Loucy (cell line): ENCODE data around the gene LYPD3.

Experiments
- EZH2phosphoT487 ChIP-seq: fragments of 200-600 bp; IDR thresholded peaks from 2 replicates; pipeline ENCODE4 v1.6.1; 2018; ENCODE audit warnings: antibody characterized with exemption, mild to moderate bottlenecking, moderate library complexity, borderline replicate concordance
- TF ChIP-seq, protein P1 (sequence below): fragments of 200-600 bp; sonication (generic); conservative IDR thresholded peaks from 2 replicates; pipeline ENCODE4 v1.5.1; 2014; ENCODE audit warnings: mild to moderate bottlenecking, antibody characterized with exemption, low read length

DNA sequence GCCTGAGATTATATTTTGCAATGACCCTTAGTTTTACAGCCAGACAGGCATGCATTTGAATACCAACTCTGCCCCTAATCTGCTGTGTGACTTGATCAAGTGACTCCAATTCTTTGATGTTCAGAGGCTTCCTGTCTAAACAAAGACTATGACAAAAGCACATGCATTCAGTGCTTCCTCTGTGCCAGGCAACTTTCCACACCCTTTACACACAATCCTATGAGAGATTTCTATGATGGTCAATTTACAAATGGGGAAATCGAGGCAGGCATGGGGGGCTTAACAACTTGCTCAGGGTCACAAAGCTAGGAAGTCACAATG is 3.7 kb upstream of the LYPD3 start:
- TF ChIP-seq, protein P1, sequence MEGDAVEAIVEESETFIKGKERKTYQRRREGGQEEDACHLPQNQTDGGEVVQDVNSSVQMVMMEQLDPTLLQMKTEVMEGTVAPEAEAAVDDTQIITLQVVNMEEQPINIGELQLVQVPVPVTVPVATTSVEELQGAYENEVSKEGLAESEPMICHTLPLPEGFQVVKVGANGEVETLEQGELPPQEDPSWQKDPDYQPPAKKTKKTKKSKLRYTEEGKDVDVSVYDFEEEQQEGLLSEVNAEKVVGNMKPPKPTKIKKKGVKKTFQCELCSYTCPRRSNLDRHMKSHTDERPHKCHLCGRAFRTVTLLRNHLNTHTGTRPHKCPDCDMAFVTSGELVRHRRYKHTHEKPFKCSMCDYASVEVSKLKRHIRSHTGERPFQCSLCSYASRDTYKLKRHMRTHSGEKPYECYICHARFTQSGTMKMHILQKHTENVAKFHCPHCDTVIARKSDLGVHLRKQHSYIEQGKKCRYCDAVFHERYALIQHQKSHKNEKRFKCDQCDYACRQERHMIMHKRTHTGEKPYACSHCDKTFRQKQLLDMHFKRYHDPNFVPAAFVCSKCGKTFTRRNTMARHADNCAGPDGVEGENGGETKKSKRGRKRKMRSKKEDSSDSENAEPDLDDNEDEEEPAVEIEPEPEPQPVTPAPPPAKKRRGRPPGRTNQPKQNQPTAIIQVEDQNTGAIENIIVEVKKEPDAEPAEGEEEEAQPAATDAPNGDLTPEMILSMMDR = no peak
- TF ChIP-seq EZH2phosphoT487 = no peak
